Skeletal muscle satellite cell (primary cell): Measurements from ENCODE around the gene SLCO2A1.

Experiments
- H3K27me3 ChIP-seq: 2 replicates; pipeline ENCODE4 v1.7.0; 2013; ENCODE audit warnings: low read length; ENCODE audit not compliant: control insufficient read depth, insufficient read depth
- H3K36me3 ChIP-seq: 2 replicates; pipeline ENCODE4 v1.7.0; 2013; ENCODE audit warnings: mild to moderate bottlenecking, control low read depth, low read length; ENCODE audit not compliant: insufficient read depth
- H3K4me1 ChIP-seq: 2 replicates; pipeline ENCODE4 v1.7.0; 2013; ENCODE audit warnings: low read length; ENCODE audit not compliant: control insufficient read depth, insufficient read depth
- H3K4me2 ChIP-seq: 2 replicates; pipeline ENCODE4 v1.7.0; 2013; ENCODE audit warnings: mild to moderate bottlenecking, low read length
- H3K4me3 ChIP-seq: 2 replicates; pipeline ENCODE4 v1.7.0; 2013; ENCODE audit warnings: low read length
- H3K9ac ChIP-seq: 2 replicates; pipeline ENCODE4 v1.7.0; 2013; ENCODE audit warnings: mild to moderate bottlenecking, low read depth, low read length, moderate library complexity
- H3K9me3 ChIP-seq: replicated peaks from 2 replicates; pipeline ENCODE4 v1.7.0; 2013; ENCODE audit warnings: mild to moderate bottlenecking, control low read depth, low read length

Gene SLCO2A1

DNA sequence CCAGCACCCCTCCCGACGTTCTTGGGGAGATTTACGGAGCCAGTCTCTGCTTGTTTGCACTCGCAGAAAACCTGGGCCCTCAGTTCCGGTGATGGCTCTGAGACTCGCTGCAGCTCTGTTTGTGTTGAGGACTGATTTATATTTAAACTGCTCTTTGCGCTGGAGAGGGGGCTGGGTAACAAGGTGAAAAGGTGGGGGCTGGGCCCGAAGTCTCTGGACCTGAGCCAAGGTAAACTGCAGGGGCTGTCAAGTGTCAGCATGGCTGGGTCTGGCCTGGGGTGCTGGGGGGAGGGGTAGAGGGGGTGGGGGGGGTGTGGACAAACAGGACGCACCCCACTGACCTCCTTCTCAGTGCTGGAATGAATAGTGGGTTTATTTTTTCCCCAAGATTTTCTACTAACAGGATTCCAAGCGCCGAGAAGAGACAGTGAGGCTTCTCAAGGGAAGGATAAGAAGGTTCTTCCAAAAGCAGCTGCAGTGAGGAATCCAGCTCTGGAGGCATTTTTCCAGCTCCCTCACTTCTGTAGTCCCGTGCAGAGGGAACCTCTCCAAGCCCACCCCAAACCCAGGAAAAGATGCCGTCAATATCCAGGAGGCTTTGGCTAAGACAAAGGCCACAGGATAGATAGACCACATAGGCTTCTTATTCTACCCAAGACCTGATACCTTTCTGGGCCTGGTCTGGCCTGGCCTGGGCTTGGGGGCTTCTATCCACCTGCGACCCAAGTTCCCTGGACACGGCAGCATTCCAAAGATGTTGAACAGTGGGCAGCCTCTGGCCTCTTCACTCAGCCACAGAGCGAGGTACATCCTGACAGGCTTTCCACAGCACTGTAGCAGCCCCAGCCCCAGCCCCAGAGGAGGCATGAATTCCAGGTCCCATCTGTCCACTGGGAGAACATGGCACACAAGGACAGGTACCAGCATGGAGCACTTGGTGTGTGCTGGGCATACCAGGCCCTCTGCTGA, 938 bp upstream of the SLCO2A1 start:
- Histone ChIP-seq H3K27me3 (peaks cover 16% of the 10 kb centered on the region), H3K9ac (no peak overlapping the region), H3K36me3 (no peaks in the 10 kb centered on the region), H3K9me3 (no peaks in the 10 kb centered on the region), H3K4me1 (no peaks in the 10 kb centered on the region), H3K4me3 (peak overlapping the region; percentile 78), H3K4me2 (peak overlapping the region; percentile 98)

- Histone ChIP-seq H3K9ac (peak overlapping the region; percentile 74), H3K9me3 (no peaks in the 10 kb centered on the region), H3K36me3 (no peaks in the 10 kb centered on the region), H3K4me3 (peak overlapping the region; percentile 78), H3K27me3 (peaks cover 16% of the 10 kb centered on the region), H3K4me1 (no peaks in the 10 kb centered on the region), H3K4me2 (peak overlapping the region; percentile 98)
These were observed 430 bp downstream of the SLCO2A1 start for GRCh38 chr3:134029256-134029733.

DNA sequence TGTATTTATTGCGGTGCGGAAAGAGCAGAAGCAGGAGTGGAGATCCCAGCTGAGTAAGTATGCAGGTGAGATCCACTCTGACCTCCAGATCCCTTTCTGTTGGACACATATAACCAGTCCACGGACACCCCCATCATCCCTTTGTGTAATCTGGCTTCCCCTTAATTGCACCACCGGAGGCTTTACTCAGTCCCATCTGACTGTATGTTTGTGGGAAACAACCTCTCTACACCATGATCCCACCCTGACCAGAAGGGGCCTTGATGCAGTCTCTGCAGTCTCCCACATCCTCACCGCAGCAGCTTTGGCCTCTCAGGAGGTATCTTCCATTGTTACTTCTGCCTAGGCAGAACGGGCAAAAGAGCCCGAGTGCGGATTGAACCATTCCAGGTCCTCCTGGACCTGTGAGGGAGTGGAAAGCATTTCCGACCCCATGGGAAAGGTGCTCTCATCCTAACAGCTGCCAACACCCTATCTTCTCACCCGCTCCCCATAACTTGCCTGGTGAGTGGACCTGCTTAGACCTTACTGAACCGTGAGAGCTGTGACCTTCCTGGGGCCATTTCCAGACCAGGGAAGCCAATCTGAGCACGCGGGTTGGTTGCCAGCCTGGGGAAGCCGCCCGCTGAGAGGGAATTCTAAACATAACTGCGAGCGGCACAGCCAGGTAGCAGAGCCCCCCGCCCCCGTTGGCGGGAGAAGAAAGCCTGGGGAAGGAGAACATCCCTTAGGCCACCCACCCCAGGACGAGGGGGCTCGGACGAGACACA, 1.1 kb downstream of the SLCO2A1 start:
- H3K9ac ChIP-seq: no peak overlapping the region
- no peaks in the 10 kb centered on the region for H3K4me1 ChIP-seq
- H3K27me3 ChIP-seq: peaks cover 16% of the 10 kb centered on the region
- no peaks in the 10 kb centered on the region for H3K36me3 ChIP-seq
- peak overlapping the region; percentile 78 for H3K4me3 ChIP-seq
- peak overlapping the region; percentile 98 for H3K4me2 ChIP-seq
- no peaks in the 10 kb centered on the region for H3K9me3 ChIP-seq

GRCh38 chr3:134027631-134028030, 2.1 kb downstream of the SLCO2A1 start:
- Histone ChIP-seq H3K4me3 (no peak overlapping the region), H3K4me1 (no peaks in the 10 kb centered on the region), H3K36me3 (no peaks in the 10 kb centered on the region), H3K9me3 (no peaks in the 10 kb centered on the region), H3K4me2 (no peak overlapping the region), H3K27me3 (peaks cover 16% of the 10 kb centered on the region), H3K9ac (no peak overlapping the region)

- Histone ChIP-seq H3K4me3 (no peak overlapping the region), H3K36me3 (no peaks in the 10 kb centered on the region), H3K4me2 (no peak overlapping the region), H3K27me3 (no peaks in the 10 kb centered on the region), H3K9me3 (no peaks in the 10 kb centered on the region), H3K9ac (no peak overlapping the region), H3K4me1 (no peaks in the 10 kb centered on the region)
These were observed 9.5 kb downstream of the SLCO2A1 start for GRCh38 chr3:134020135-134020680.

DNA sequence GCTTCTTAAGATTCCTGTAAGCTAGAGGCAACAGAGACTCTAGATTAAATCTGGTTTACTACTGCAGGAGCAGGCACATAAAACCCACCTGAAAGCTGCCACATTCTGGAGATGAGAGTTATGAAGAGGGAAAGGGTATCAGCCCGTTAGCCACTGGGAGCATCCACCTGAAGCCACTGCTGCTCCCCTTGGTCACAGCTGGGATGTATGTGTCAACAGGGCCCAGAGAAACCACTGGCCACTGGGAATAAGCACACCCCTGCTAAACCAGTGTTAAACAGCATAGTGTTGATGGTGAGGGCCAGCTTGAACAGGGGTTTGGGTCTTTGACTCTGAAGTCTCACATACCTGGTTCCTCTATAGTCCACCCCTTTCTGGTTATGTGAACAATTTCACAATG, 10.9 kb downstream of the SLCO2A1 start:
- H3K4me3 ChIP-seq: no peak overlapping the region
- H3K4me2 ChIP-seq: no peak overlapping the region
- no peak overlapping the region for H3K9ac ChIP-seq
- no peaks in the 10 kb centered on the region for H3K9me3 ChIP-seq
- no peaks in the 10 kb centered on the region for H3K4me1 ChIP-seq
- no peaks in the 10 kb centered on the region for H3K36me3 ChIP-seq
- no peaks in the 10 kb centered on the region for H3K27me3 ChIP-seq

DNA sequence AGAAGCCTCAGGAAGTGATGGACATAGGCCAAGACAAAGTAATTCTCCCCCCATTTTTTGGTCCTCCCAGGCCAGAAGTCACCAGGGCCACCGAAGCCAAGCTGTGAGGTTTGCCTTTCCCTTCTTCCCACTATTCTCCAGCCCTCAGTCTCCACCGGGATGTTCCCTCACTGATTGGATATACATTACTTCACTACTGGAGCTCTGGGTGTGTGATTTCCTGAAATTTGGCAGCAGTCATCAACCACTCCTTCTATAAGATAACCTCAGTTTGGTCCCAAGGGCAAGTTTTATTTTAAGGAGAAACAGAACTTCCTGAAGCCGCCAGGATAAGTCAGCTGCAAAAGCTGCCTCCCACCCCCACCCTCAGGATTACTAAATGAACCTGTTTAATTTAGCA, 11.3 kb downstream of the SLCO2A1 start:
- Histone ChIP-seq H3K36me3 (no peaks in the 10 kb centered on the region), H3K9ac (no peak overlapping the region), H3K27me3 (no peaks in the 10 kb centered on the region), H3K4me1 (no peaks in the 10 kb centered on the region), H3K9me3 (no peaks in the 10 kb centered on the region), H3K4me3 (no peak overlapping the region), H3K4me2 (no peak overlapping the region)

DNA sequence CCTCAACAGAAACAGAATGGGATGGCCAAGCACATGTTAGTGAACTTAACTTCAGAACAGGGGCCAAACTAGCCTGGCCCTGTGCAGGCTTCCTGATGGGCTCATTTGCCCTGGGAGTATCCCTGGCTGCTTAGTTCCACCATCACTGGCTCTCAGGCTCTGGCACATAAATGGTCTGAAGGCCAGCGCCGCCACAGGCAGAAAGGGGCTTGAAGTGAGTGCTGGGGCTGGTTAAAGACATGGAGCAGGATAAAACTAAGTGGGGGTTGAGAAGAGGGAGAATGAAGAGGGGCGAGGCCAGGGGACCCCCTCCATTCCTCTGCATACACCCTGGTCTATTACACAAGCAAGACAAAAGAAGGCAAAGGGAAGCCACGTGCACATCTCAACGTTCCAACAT, 12.2 kb downstream of the SLCO2A1 start:
- H3K27me3 ChIP-seq: no peaks in the 10 kb centered on the region
- no peaks in the 10 kb centered on the region for H3K4me1 ChIP-seq
- no peaks in the 10 kb centered on the region for H3K9me3 ChIP-seq
- H3K4me3 ChIP-seq: no peak overlapping the region
- no peak overlapping the region for H3K4me2 ChIP-seq
- H3K36me3 ChIP-seq: no peaks in the 10 kb centered on the region
- no peak overlapping the region for H3K9ac ChIP-seq

- H3K27me3 ChIP-seq: no peaks in the 10 kb centered on the region
- no peak overlapping the region for H3K4me3 ChIP-seq
- no peak overlapping the region for H3K4me2 ChIP-seq
- H3K4me1 ChIP-seq: peaks cover 8% of the 10 kb centered on the region
- no peak overlapping the region for H3K9ac ChIP-seq
- H3K9me3 ChIP-seq: no peaks in the 10 kb centered on the region
- H3K36me3 ChIP-seq: no peaks in the 10 kb centered on the region
These were observed 15.5 kb downstream of the SLCO2A1 start for GRCh38 chr3:134014270-134014669.

DNA sequence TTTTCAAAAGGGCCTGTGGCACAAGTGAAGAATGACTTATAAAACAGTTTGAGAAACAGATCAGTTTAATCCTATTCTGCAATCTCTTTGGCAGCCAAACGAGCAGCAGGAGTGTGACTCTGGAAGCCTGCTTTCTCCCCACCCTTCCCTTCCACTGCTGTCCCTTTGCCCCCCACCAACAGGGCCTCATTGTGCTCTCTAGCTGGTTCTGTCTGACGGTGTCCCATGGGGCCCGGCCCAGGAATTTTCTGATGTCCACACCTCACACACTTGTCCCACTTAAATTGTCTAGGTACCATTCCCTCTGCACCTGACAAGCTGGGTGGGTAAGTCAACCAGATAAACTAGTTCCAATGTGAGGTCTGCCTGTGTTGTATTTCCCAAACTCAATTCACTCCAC, 16.4 kb downstream of the SLCO2A1 start:
- Histone ChIP-seq H3K4me3 (no peak overlapping the region), H3K4me2 (no peak overlapping the region), H3K9me3 (no peaks in the 10 kb centered on the region), H3K27me3 (no peaks in the 10 kb centered on the region), H3K4me1 (peaks cover 18% of the 10 kb centered on the region), H3K9ac (no peak overlapping the region), H3K36me3 (no peaks in the 10 kb centered on the region)

DNA sequence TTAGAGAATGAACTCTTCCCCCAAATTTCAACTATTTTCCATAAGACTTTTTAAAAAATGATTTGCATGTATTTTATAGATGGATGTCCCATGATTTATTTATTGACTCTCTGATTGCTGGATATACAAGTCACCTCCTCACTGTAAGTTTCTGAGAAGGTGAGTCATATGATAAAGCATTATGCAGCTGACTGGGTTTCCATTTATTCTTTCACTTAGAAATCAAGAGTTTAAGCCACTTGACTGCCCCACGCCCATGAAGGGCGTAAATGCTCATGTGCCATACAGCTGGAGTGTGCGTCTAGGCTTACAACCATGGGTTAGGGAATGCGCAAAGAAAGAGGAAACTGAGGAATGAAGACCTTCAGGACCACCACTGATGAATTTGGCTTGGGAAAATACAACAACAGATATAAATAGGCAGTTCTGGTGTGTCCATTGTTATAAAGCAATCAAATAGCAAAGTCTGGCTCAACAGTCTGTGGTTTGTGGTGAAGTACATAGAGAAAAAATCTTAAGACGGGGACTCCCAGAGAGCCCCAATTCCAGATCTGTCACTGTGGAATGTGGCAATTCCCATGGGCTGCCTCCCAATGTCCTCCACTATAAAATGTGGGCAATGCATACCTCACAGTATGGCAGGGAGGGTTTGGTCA, 20.3 kb downstream of the SLCO2A1 start:
- H3K27me3 ChIP-seq: no peaks in the 10 kb centered on the region
- no peak overlapping the region for H3K9ac ChIP-seq
- H3K4me2 ChIP-seq: no peak overlapping the region
- H3K4me1 ChIP-seq: peaks cover 21% of the 10 kb centered on the region
- H3K36me3 ChIP-seq: no peaks in the 10 kb centered on the region
- H3K9me3 ChIP-seq: no peaks in the 10 kb centered on the region
- H3K4me3 ChIP-seq: no peak overlapping the region
